Endothelial cell of umbilical vein (primary cell): ENCODE results near the gene THUMPD3. TPM values are rescaled to one million over a fixed set of nuclear protein-coding genes. Genes with fewer than 3 reads are reported as not detected.

Experiments used
- BruUV-seq: library from RNA; stranded (reverse); fragments of 400-500 nt; replicated peaks from 2 replicates; lab custom pipeline; 2021; lab: Mats Ljungman, UMichigan
- CTCF ChIA-PET: fragments of 300-600, 350-600 bp; sonication (Branson Sonifier 250); formaldehyde crosslinking; loops from one replicate; lab custom pipeline; 2021; ENCODE audit warnings: antibody characterized with exemption, inconsistent platforms; lab: Charles Lee
- POLR2A ChIA-PET: fragments of 300-600, 350-600 bp; sonication (Branson Sonifier 250); formaldehyde crosslinking; loops from one replicate; lab custom pipeline; 2021; ENCODE audit warnings: antibody characterized with exemption, inconsistent platforms; lab: Charles Lee
- DNase-seq: peaks from one replicate; pipeline ENCODE4 v3.0.0-alpha.2; 2011; ENCODE audit warnings: low read depth, low spot score
- FAIRE-seq: peaks from 2 replicates; lab custom pipeline; 2011; peaks lifted over from hg19 to GRCh38; lab: Jason Lieb, UNC
- H2AFZ ChIP-seq: 2 replicates; pipeline ENCODE4 v1.6.0; 2012; ENCODE audit warnings: low read depth, low read length, control low read depth, inconsistent platforms
- H3K27ac ChIP-seq: 2 replicates; pipeline ENCODE4 v1.5.1; 2011; ENCODE audit warnings: low read depth, mild to moderate bottlenecking, control low read depth, low read length, moderate library complexity; ENCODE audit not compliant: insufficient read depth
- H3K27me3 ChIP-seq, 2 experiments: 2 replicates each; pipeline versions ENCODE4 v1.6.0 to v1.6.1; 2011; ENCODE audit warnings: low read length in 2 of 2, mixed read lengths in 1 of 2; ENCODE audit not compliant: control insufficient read depth in 2 of 2, insufficient read depth in 2 of 2
- H3K36me3 ChIP-seq, 2 experiments: 2 replicates in 1 of 2; 3 replicates in 1 of 2; pipeline ENCODE4 v1.5.1; 2011; ENCODE audit warnings: low read length in 2 of 2, mild to moderate bottlenecking in 1 of 2, moderate library complexity in 1 of 2; ENCODE audit not compliant: control insufficient read depth in 2 of 2, insufficient read depth in 2 of 2; ENCODE audit errors: extremely low read depth in 1 of 2
- H3K4me1 ChIP-seq: 3 replicates; pipeline ENCODE4 v1.5.1; 2011; ENCODE audit warnings: mild to moderate bottlenecking, low read length; ENCODE audit not compliant: control insufficient read depth, insufficient read depth; ENCODE audit errors: extremely low read depth
- H3K4me2 ChIP-seq: 2 replicates; pipeline ENCODE4 v1.6.1; 2011; ENCODE audit warnings: low read length, control low read depth, mixed read lengths; ENCODE audit not compliant: insufficient read depth
- H3K4me3 ChIP-seq, 3 experiments: fragments of 200-600 bp in 1 of 3; sonication (generic), shearing (Covaris generic) in 1 of 3; replicated peaks in 1 of 3; 2 replicates each; pipeline ENCODE4 v1.5.1; 2011 to 2016; ENCODE audit warnings: control low read depth in 3 of 3, low read length in 3 of 3, mild to moderate bottlenecking in 2 of 3, inconsistent platforms in 1 of 3, low read depth in 1 of 3, moderate library complexity in 1 of 3; ENCODE audit not compliant: insufficient read depth in 1 of 3
- H3K79me2 ChIP-seq: 2 replicates; pipeline ENCODE4 v1.6.0; 2012; ENCODE audit warnings: low read length, inconsistent platforms; ENCODE audit not compliant: control insufficient read depth, insufficient read depth
- H3K9ac ChIP-seq: replicated peaks from 2 replicates; pipeline ENCODE3; 2011; ENCODE audit warnings: low read length, control low read depth; ENCODE audit not compliant: insufficient read depth; ENCODE audit errors: extremely low read depth
- H3K9me1 ChIP-seq: replicated peaks from 3 replicates; pipeline ENCODE4 v1.6.0; 2011; ENCODE audit warnings: mild to moderate bottlenecking, low read length; ENCODE audit not compliant: control insufficient read depth, insufficient read depth; ENCODE audit errors: extremely low read depth
- H3K9me3 ChIP-seq: replicated peaks from 2 replicates; pipeline ENCODE4 v1.5.1; 2012; ENCODE audit warnings: low read length, inconsistent platforms; ENCODE audit not compliant: control insufficient read depth, insufficient read depth
- H4K20me1 ChIP-seq: replicated peaks from 2 replicates; pipeline ENCODE3; 2011; ENCODE audit warnings: mild to moderate bottlenecking, low read length; ENCODE audit not compliant: control insufficient read depth, insufficient read depth; ENCODE audit errors: extremely low read depth
- FOS ChIP-seq: IDR thresholded peaks from 2 replicates; pipeline ENCODE4 v1.6.1; 2011; ENCODE audit warnings: mild to moderate bottlenecking, low read length, moderate library complexity, borderline replicate concordance; ENCODE audit not compliant: insufficient read depth
- POLR2AphosphoS5 ChIP-seq: IDR thresholded peaks from 2 replicates; pipeline ENCODE4 v1.6.1; 2012; ENCODE audit warnings: low read depth, mild to moderate bottlenecking, control low read depth, low read length, moderate library complexity; ENCODE audit not compliant: insufficient read depth
- dilution Hi-C: fragments of 300-500 bp; cut with MboI; formaldehyde crosslinking; loops from one replicate; pipeline ENCODE4 v1.15.0; 2019; ENCODE audit warnings: low sequenced_read_pairs; ENCODE audit not compliant: extremely low pct_ligation_motif_present
- intact Hi-C: fragments of 100-400 bp; cut with micrococcal nuclease; formaldehyde crosslinking; loops from one replicate; pipeline ENCODE4 v1.10.0; 2022
- polyA plus RNA-seq, 4 experiments: library from polyadenylated mRNA; depleted of rRNA in 3 of 4; stranded (reverse) in 3 of 4; unstranded in 1 of 4; fragments of >200 nt; gene quantifications; 2 replicates each; pipeline versions ENCODE4 v1.2.1 to v1.2.3, GENCODE V29; 2011 to 2012; ENCODE audit warnings: missing spikeins in 1 of 4
- total RNA-seq: library from RNA; stranded (reverse); gene quantifications from 2 replicates; pipeline ENCODE4 v1.2.3, GENCODE V29; 2021
- TF ChIP-seq, protein P1 (sequence below): IDR thresholded peaks from 2 replicates; pipeline ENCODE4 v1.6.1; 2011; ENCODE audit not compliant: insufficient read depth, insufficient read length

The THUMPD3 gene
- total and polyA plus RNA-seq, 2 donors (not counting 3 experiments of a cell fraction or from before 2014, with no cell fraction given), result 10.0 to 26.5 TPM

GRCh38 chr3:9347887-9348286 is 15.0 kb upstream of the THUMPD3 start:
- Histone ChIP-seq H3K9ac (no peak overlapping the region), H3K4me1 (peaks cover 9% of the 10 kb centered on the region), H3K27ac (no peak overlapping the region), H3K4me2 (no peak overlapping the region), H3K27me3 (no peaks in the 10 kb centered on the region), H3K9me1 (no peaks in the 10 kb centered on the region), H3K4me3 (no peak overlapping the region), H2AFZ (no peak overlapping the region), H4K20me1 (no peaks in the 10 kb centered on the region), H3K9me3 (no peaks in the 10 kb centered on the region), H3K36me3 (no peaks in the 10 kb centered on the region), H3K79me2 (no peaks in the 10 kb centered on the region)
- FAIRE-seq (no peak), DNase-seq (no peak)
- BruUV-seq, result no TSS peak
- no peak for TF ChIP-seq FOS
- dilution Hi-C loops, result no loop called here
- intact Hi-C loops, result no loop called here
- ChIA-PET POLR2A (no interaction called here), CTCF (no interaction called here)

DNA sequence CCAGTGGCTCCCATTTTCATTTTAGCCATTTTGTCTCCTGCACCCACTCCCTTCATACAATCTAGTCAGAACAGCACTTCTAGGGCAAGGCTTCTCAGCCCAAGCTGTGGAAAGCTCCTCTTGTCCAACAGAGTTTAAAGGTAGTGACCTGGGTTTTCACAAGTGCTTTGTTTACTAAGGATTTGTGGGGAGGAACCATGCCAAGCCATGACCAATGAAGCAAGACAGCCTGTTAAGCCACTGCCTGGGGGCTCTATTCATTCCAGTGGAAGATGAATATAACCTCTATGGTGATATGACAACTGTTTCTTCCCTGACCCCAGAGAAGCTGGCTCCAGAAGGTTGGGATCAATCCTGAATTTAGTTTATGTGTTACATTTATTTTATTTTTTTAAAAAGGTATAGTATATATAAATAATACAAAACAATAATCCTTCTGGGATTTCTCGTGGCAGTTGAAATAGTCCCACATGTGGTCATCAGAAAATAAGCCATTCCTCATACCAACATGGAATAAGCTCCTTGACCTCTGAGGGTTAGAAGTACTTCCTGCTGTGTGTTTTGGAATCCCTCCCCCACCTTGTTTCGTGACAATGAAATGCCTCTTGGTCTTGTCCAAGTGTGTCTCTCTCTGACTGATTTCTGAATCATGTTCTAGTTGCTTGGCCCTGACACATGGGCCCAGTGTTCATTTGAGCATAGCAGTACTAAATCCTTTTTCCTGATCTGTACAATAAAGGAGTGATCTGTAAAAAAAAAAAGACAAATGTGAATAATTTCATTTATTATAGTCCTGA is 13.3 kb upstream of the THUMPD3 start:
- POLR2A ChIA-PET, result no interaction called here
- Histone ChIP-seq H3K9me3 (no peaks in the 10 kb centered on the region), H3K4me2 (no peak overlapping the region), H2AFZ (no peak overlapping the region), H3K4me3 (no peak overlapping the region), H3K27ac (no peak overlapping the region), H3K4me1 (peaks cover 11% of the 10 kb centered on the region), H4K20me1 (no peaks in the 10 kb centered on the region), H3K9me1 (no peaks in the 10 kb centered on the region), H3K9ac (no peak overlapping the region), H3K36me3 (no peaks in the 10 kb centered on the region), H3K27me3 (no peaks in the 10 kb centered on the region), H3K79me2 (no peaks in the 10 kb centered on the region)
- DNase-seq (peak; percentile 52), FAIRE-seq (peak; percentile 4)
- TF ChIP-seq, protein P1, sequence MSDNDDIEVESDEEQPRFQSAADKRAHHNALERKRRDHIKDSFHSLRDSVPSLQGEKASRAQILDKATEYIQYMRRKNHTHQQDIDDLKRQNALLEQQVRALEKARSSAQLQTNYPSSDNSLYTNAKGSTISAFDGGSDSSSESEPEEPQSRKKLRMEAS, result no peak
- peak; percentile 47 for TF ChIP-seq POLR2AphosphoS5
- TF ChIP-seq FOS, result peak; percentile 51
- dilution Hi-C loops, result no loop called here
- intact Hi-C loops, result loop anchor here (5.0 to 10.0 kb wide), 2 partner anchors 355 to 378 kb away; partner anchors contain the start of gene CPNE9
- BruUV-seq, result no TSS peak
- CTCF ChIA-PET, result no interaction called here
